ENCODE results near the gene CFAP61. TPM values are rescaled to one million over a fixed set of nuclear protein-coding genes. Genes with fewer than 3 reads are reported as not detected.

The CFAP61 gene
- total RNA-seq, 4 donors from 2014 or later: 0.68 to 3.7 (median 1.4) TPM

DNA sequence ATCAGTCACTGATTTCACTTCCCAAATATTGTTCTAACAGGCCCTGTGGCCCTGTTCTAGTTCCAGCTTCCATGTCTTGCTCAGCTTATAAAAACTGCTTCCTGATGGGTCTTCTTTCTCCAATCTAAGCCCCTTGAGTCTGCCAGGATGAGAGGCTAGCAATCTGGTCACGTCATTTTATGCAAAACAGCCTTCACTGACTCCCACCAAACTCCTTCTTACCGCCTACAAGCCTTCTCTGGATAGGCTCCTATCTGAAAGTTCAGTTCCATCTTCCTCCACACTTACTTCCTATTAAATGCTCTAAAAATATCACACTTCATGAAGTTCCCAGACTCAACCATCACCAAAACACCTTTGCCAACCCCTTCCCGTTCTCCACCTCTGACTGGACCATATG lies 15.6 kb upstream of the CFAP61 start:
- TF ChIP-seq CTCF (IDR thresholded peaks at IDR 0.05; ENCODE audit: low read depth): no peak

GRCh38 chr20:20037960-20038359 lies 14.4 kb upstream of the CFAP61 start:
- TF ChIP-seq CTCF (IDR thresholded peaks at IDR 0.05; ENCODE audit: low read depth): no peak

- no peak for TF ChIP-seq CTCF (IDR thresholded peaks at IDR 0.05; ENCODE audit: low read depth)
Observed at GRCh38 chr20:20038586-20038985, 13.7 kb upstream of the CFAP61 start.

GRCh38 chr20:20039752-20040387 lies 12.5 kb upstream of the CFAP61 start:
- no peak for TF ChIP-seq CTCF (IDR thresholded peaks at IDR 0.05; ENCODE audit: low read depth)

- no peak for TF ChIP-seq CTCF (IDR thresholded peaks at IDR 0.05; ENCODE audit: low read depth)
Observed at GRCh38 chr20:20051767-20052073, 612 bp upstream of the CFAP61 start.

DNA sequence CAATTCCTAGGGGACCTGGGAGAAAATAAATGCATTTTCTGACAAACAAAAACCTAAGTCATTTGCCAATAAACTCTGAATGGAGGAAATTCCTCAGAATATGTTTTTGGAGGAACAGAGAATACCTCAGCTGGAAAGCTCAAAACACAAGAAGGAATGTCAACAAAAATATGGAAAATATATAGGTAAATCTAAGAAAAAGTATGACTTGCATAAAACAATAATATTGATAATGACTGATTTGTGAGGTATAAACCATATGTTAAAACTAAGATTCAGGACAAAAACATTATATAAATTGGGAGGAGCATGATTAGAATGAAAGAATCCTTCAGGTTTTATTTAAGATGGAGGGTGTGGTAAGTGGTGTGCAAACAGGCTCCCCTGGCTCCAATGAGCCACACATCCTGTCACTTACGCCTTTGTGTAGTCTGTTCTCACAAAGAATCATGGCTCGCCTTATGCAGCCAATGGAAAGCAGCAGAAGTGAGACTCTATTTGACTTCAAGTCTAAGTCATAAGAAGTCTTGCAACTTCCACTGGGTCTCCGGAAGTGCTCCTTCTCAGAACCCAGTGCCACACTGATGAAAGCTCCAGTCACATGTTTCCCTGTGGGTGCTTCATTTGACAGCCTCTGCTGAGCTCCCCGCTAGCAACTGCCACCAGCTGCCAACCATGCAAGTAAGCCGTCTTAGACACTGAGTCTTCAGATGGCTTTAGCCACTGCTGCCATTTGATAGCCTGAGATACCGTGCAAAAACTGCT lies 8.1 kb downstream of the CFAP61 start:
- TF ChIP-seq CTCF (IDR thresholded peaks at IDR 0.05; ENCODE audit: low read depth): no peak

- no peak for TF ChIP-seq CTCF (IDR thresholded peaks at IDR 0.05; ENCODE audit: low read depth)
Observed at GRCh38 chr20:20063941-20064702, 11.8 kb downstream of the CFAP61 start.
